SKM-1 (cell line): ENCODE measurements around the gene MLLT3.

Source experiments
- DNase-seq: peaks from one replicate; lab custom pipeline; 2025; ENCODE audit not compliant: unreplicated experiment; lab: John Stamatoyannopoulos, UW

The MLLT3 gene

GRCh38 chr9:20391208-20391607 is 231.1 kb downstream of the MLLT3 start:
- no peak for DNase-seq

GRCh38 chr9:20390400-20390799 is 231.9 kb downstream of the MLLT3 start:
- no peak for DNase-seq

- DNase-seq, result no peak
Observed at GRCh38 chr9:20387062-20387461, 235.2 kb downstream of the MLLT3 start.

GRCh38 chr9:20384642-20385041 is 237.7 kb downstream of the MLLT3 start:
- no peak for DNase-seq

GRCh38 chr9:20382460-20383071 is 239.7 kb downstream of the MLLT3 start:
- DNase-seq, result no peak

GRCh38 chr9:20380546-20380945 is 241.8 kb downstream of the MLLT3 start:
- no peak for DNase-seq

GRCh38 chr9:20379804-20380225 is 242.5 kb downstream of the MLLT3 start:
- no peak for DNase-seq

- no peak for DNase-seq
Observed at GRCh38 chr9:20378851-20379250, 243.4 kb downstream of the MLLT3 start.

- DNase-seq, result no peak
Observed at GRCh38 chr9:20377790-20378189, 244.5 kb downstream of the MLLT3 start.

GRCh38 chr9:20376731-20377375 is 245.4 kb downstream of the MLLT3 start:
- no peak for DNase-seq

- no peak for DNase-seq
Observed at GRCh38 chr9:20376042-20376441, 246.3 kb downstream of the MLLT3 start.

GRCh38 chr9:20373263-20373662 is 249.0 kb downstream of the MLLT3 start:
- DNase-seq, result no peak

- DNase-seq, result no peak
Observed at GRCh38 chr9:20369391-20369790, 252.9 kb downstream of the MLLT3 start.

GRCh38 chr9:20367855-20368254 is 254.4 kb downstream of the MLLT3 start:
- DNase-seq, result no peak

GRCh38 chr9:20364959-20365358 is 257.3 kb downstream of the MLLT3 start:
- no peak for DNase-seq

- no peak for DNase-seq
Observed at GRCh38 chr9:20363233-20363632, 259.1 kb downstream of the MLLT3 start.

GRCh38 chr9:20361656-20362570 is 260.4 kb downstream of the MLLT3 start:
- DNase-seq, result no peak

- no peak for DNase-seq
Observed at GRCh38 chr9:20361229-20361628, 261.1 kb downstream of the MLLT3 start.

GRCh38 chr9:20358207-20358606 is 264.1 kb downstream of the MLLT3 start:
- no peak for DNase-seq

GRCh38 chr9:20357037-20357432 is 265.3 kb downstream of the MLLT3 start:
- DNase-seq, result no peak

GRCh38 chr9:20356403-20357036 is 265.8 kb downstream of the MLLT3 start:
- no peak for DNase-seq
